Esophagus muscularis mucosa (tissue), 4 donors: ENCODE data around the gene GATA3. TPM values are rescaled to one million over a fixed set of nuclear protein-coding genes. Genes with fewer than 3 reads are reported as not detected.

Experiments used
- DNase-seq: peaks from one replicate; pipeline ENCODE4 v3.0.0-alpha.2; 2017; ENCODE audit errors: extremely low spot score
- H3K27ac ChIP-seq, 4 donors: fragments of 200-600 bp; sonication (generic); replicated peaks in 1 of 4; 1 replicate in 3 of 4; 2 replicates in 1 of 4; pipeline ENCODE4 v1.5.1; 2016 to 2019; ENCODE audit warnings: mild to moderate bottlenecking in 1 of 4
- H3K27me3 ChIP-seq, 4 donors: fragments of 200-600 bp; sonication (generic); one replicate each; pipeline versions ENCODE4 v1.5.1 to v1.6.0; 2016 to 2019
- H3K36me3 ChIP-seq, 4 donors: fragments of 200-600 bp; sonication (generic); one replicate each; pipeline ENCODE4 v1.5.1; 2016 to 2019
- H3K4me1 ChIP-seq, 4 donors: fragments of 200-600 bp; sonication (generic); one replicate each; pipeline ENCODE4 v1.5.1; 2016 to 2019
- H3K4me3 ChIP-seq, 4 donors: fragments of 200-600 bp; sonication (generic); 1 replicate in 2 of 4; 2 replicates in 2 of 4; pipeline ENCODE4 v1.5.1; 2016 to 2019; ENCODE audit warnings: mild to moderate bottlenecking in 4 of 4, moderate library complexity in 1 of 4
- H3K9me3 ChIP-seq, 4 donors: fragments of 200-600 bp; sonication (generic); 1 replicate in 3 of 4; 2 replicates in 1 of 4; pipeline ENCODE4 v1.5.1; 2016 to 2019
- EP300 ChIP-seq: sonication (generic); formaldehyde crosslinking; IDR thresholded peaks from one replicate; pipeline ENCODE4 v1.6.1; 2017; ENCODE audit warnings: antibody characterized with exemption
- POLR2A ChIP-seq: fragments of 450-650 bp; IDR thresholded peaks from one replicate; pipeline ENCODE4 v1.6.1; 2017; ENCODE audit warnings: antibody characterized with exemption, moderate library complexity, mild to moderate bottlenecking, low read depth
- POLR2AphosphoS5 ChIP-seq, 2 donors: sonication (generic); formaldehyde crosslinking; IDR thresholded peaks; one replicate each; pipeline ENCODE4 v1.6.1; 2017; ENCODE audit warnings: antibody characterized with exemption in 2 of 2
- WGBS: methylation state at CpG from one replicate; pipeline ENCODE4 v1.1.5; 2018; 5-methylcytosine and 5-hydroxymethylcytosine counted together
- intact Hi-C: fragments of 100-400 bp; cut with DNase I; formaldehyde crosslinking; loops from one replicate; pipeline ENCODE4 v1.15.1; 2023
- total RNA-seq, 4 donors: library from RNA; depleted of rRNA; stranded (reverse); fragments of >200 nt; gene quantifications; one replicate each; pipeline versions ENCODE4 v1.1.0 to v1.2.1, GENCODE V29; 2016
- TF ChIP-seq, protein P1 (sequence below), 3 experiments: fragments of 200-600 bp in 2 of 3; fragments of 450-650 bp in 1 of 3; sonication (generic) in 2 of 3; IDR thresholded peaks; one replicate each; pipeline ENCODE4 v1.5.1; 2017 to 2019; ENCODE audit warnings: antibody characterized with exemption in 3 of 3, mild to moderate bottlenecking in 2 of 3, moderate library complexity in 1 of 3

Gene GATA3
- total RNA-seq, 4 donors from 2014 or later: 0.19 to 0.46 (median 0.33) TPM; not detected in 1

DNA sequence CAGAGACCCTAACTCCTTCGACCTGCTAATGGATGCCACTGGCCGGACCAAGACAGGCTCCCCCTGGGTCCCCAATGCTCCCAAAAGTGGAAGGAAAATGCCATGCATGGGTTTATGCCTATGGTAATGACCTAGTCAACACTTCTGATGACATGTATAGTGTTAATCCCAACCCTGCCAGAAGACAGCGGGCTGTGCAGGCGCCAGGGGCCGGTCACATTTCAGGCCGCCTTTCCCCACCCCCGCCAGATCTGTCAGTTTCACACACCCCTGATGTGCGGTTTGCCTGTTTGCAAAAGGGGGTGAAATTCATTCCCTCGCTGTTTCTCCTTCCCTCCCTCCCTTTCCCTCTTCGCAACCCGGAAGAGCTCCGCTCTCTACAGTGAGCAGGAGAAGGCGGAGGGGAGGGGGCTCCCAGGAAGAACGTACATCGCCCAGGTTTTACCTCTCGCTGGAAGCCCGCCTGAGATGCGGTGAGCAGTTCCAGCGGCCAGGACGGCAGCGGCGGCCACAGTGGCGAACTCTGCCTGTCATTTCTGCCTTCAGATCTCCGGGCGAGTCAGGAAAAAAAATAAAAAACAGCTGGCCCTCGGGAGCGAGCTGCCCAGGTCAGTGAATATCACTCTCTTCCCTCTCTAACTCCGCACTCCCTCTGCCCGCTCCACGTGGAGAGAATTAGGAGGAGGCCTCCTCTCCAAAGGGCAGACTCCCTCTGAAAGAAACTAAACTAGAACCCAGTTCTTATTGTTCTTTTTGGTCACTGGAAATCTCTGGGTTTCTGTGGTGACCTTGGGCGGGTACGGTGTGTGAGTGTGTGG lies 9.4 kb upstream of the GATA3 start:
- H3K27ac ChIP-seq: no peak overlapping the region
- intact Hi-C loops: no loop called here
- no peaks in the 10 kb centered on the region for H3K36me3 ChIP-seq
- H3K4me3 ChIP-seq: peak overlapping the region; percentile 22 to 52 (median 34)
- TF ChIP-seq POLR2AphosphoS5 (IDR thresholded peaks at IDR 0.05) (no peak), EP300 (no peak), POLR2A (no peak)
- TF ChIP-seq, protein P1, sequence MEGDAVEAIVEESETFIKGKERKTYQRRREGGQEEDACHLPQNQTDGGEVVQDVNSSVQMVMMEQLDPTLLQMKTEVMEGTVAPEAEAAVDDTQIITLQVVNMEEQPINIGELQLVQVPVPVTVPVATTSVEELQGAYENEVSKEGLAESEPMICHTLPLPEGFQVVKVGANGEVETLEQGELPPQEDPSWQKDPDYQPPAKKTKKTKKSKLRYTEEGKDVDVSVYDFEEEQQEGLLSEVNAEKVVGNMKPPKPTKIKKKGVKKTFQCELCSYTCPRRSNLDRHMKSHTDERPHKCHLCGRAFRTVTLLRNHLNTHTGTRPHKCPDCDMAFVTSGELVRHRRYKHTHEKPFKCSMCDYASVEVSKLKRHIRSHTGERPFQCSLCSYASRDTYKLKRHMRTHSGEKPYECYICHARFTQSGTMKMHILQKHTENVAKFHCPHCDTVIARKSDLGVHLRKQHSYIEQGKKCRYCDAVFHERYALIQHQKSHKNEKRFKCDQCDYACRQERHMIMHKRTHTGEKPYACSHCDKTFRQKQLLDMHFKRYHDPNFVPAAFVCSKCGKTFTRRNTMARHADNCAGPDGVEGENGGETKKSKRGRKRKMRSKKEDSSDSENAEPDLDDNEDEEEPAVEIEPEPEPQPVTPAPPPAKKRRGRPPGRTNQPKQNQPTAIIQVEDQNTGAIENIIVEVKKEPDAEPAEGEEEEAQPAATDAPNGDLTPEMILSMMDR (IDR thresholded peaks at IDR 0.05): no peak
- H3K4me1 ChIP-seq: peaks cover 33 to 63% (median 49%) of the 10 kb centered on the region in 4 donors
- peaks cover 15 to 100% (median 95%) of the 10 kb centered on the region in 4 donors for H3K27me3 ChIP-seq
- no peaks in the 10 kb centered on the region for H3K9me3 ChIP-seq
- no peak for DNase-seq
- 6% methylated on average over 32 of the region's 32 CpGs for WGBS

DNA sequence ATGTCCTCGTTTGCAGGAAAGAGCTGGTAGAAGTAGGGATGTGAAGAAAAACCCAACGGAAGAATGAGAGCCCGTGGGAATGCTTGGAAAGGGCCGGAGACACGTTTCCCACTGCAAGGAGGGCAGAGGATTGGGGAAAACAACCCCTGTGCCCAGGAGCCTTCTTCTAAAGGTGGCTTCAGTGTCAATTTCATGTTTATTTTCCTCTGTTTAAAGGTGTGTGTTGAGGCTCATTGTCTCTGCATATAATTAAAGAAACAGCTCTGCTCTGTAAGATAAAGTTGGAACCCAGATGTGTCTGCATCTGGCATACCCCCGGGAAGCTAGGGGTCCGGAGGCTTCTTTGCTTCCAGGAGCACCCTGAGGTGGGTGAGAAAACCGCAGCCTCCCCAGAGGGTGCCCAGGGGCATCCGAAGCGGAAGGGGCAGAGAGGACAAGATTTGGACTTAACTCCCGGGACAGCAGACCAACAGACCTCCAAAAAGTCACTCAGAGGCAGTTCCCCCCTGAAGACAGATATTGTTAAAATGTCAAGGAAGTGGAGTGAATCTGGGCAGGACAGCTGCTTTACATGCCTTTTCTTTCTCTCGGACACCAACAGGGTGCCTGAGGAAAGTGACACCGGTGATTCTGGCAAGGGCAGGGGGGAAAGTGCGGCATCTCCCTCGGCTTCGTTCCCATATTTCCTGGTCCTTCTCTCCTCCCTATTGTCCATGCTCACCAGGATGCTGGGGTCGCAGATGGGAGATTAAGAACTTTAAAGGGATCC lies 8.6 kb upstream of the GATA3 start:
- Histone ChIP-seq H3K36me3 (no peaks in the 10 kb centered on the region), H3K9me3 (no peaks in the 10 kb centered on the region), H3K4me3 (peak overlapping the region in 3 of 4 donors; percentile 32 to 52 (median 35)), H3K27me3 (peaks cover 22 to 100% (median 96%) of the 10 kb centered on the region in 4 donors), H3K27ac (no peak overlapping the region), H3K4me1 (peaks cover 41 to 71% (median 57%) of the 10 kb centered on the region in 4 donors)
- TF ChIP-seq, protein P1 (IDR thresholded peaks at IDR 0.05): no peak
- TF ChIP-seq POLR2AphosphoS5 (IDR thresholded peaks at IDR 0.05): no peak
- TF ChIP-seq POLR2A: no peak
- TF ChIP-seq EP300: no peak
- no peak for DNase-seq
- intact Hi-C loops: no loop called here
- 9% methylated on average over 17 of the region's 17 CpGs for WGBS

DNA sequence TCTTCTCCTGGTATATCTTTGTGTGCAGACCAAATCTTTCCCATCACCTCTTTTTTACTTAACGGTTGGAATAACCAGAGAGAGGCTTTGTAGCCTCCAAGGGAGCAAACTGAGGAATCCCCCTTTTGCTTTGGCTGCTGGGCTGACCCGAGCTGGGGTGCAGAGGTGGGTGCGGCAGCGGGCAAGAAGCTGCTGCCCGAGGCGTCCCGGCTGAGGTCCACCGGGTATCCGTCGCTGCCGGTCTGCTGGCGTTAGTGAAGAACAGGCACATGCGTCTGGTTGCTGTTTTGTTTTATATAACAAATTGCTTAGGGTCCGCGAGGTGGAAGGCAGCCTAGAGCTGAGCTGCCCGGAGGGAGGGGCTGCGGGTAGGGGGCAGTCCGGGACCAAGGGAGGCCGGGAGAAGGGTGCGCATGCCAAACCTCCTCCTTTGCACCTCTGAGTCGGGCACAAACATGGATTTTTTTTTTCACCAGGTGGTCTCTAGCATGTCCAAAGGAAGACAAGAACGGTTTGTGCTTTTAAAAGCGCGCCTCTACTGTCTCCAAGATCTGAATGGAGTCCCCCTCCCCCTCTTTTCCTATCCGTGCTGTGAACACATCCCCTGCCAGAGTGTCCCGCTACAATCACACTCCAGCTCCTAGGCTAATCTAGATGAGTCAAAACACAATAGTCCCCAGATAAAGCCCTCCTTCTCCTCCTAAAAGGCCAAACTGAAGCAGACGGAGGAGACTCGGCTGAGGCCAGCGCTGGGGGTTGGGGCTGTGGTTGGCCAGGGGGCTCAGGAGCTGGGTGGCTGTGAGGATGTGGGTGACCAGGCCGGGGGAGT lies 6.8 kb upstream of the GATA3 start:
- WGBS: 2% methylated on average over 13 of the region's 30 CpGs
- no peak overlapping the region for H3K27ac ChIP-seq
- H3K27me3 ChIP-seq: peaks cover 22 to 100% (median 97%) of the 10 kb centered on the region in 4 donors
- intact Hi-C loops: no loop called here
- no peaks in the 10 kb centered on the region for H3K9me3 ChIP-seq
- DNase-seq: no peak
- H3K4me3 ChIP-seq: no peak overlapping the region
- no peaks in the 10 kb centered on the region for H3K36me3 ChIP-seq
- TF ChIP-seq POLR2AphosphoS5 (IDR thresholded peaks at IDR 0.05): no peak
- H3K4me1 ChIP-seq: peaks cover 58 to 86% (median 74%) of the 10 kb centered on the region in 4 donors

DNA sequence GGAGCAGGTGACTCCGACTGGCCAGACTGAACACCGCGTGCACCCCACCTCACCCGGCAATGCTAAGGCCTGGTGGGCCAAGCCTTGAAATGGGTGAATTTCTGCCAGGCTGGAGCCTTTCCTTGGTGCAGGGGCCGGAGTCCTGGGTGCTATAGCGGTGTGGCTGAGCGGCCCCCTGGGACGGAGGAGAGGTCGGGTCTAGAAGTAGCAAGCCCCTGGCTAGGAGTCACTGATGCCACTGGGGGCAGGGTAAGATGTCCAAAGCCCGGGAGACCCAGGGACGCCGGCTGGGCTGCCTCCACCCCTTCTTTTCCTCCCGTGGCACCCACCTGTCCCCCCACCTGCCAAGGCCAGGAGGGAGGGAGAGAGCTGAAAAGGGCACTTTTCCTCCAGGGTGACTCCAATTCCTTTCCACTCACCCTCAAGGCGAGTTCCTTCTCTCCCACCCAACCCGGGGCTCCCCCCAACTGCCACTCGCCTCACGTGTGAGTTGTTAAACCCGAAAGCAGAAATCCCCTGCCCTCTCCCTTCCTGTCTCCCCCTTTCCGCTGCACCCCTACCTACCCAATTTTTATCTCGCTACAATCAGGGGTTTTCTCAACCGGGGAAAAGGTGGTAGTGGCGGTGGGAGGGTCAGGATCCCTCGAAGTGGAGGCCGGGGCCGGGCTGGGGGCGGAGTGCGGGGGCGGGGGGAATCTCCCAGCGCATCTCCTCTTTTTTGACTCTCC lies 6.0 kb upstream of the GATA3 start:
- no peaks in the 10 kb centered on the region for H3K36me3 ChIP-seq
- 10% methylated on average over 27 of the region's 29 CpGs for WGBS
- TF ChIP-seq, protein P1 (IDR thresholded peaks at IDR 0.05): no peak
- H3K27ac ChIP-seq: no peak overlapping the region
- H3K9me3 ChIP-seq: no peaks in the 10 kb centered on the region
- peaks cover 61 to 86% (median 75%) of the 10 kb centered on the region in 4 donors for H3K4me1 ChIP-seq
- intact Hi-C loops: no loop called here
- H3K4me3 ChIP-seq: no peak overlapping the region
- no peak for DNase-seq
- peaks cover 22 to 100% (median 97%) of the 10 kb centered on the region in 4 donors for H3K27me3 ChIP-seq
